HG03571 (cell line): ENCODE results near the gene SLC25A42.

Source experiments
- ATAC-seq: cut with Tn5 transposase; IDR thresholded peaks from one replicate; pipeline ENCODE4 v1.9.1; 2021; ENCODE audit not compliant: unreplicated experiment

The SLC25A42 gene

GRCh38 chr19:19050104-19050503, 13.7 kb upstream of the SLC25A42 start:
- ATAC-seq: no peak

GRCh38 chr19:19050731-19051130, 13.1 kb upstream of the SLC25A42 start:
- no peak for ATAC-seq

GRCh38 chr19:19051478-19052213, 12.1 kb upstream of the SLC25A42 start:
- ATAC-seq: no peak

- ATAC-seq: no peak
Observed at GRCh38 chr19:19052921-19053320, 10.9 kb upstream of the SLC25A42 start.

GRCh38 chr19:19053508-19054314, 10.1 kb upstream of the SLC25A42 start:
- ATAC-seq: no peak

- no peak for ATAC-seq
Observed at GRCh38 chr19:19054315-19054938, 9.4 kb upstream of the SLC25A42 start.

GRCh38 chr19:19054939-19055440, 8.8 kb upstream of the SLC25A42 start:
- ATAC-seq: no peak

- no peak for ATAC-seq
Observed at GRCh38 chr19:19055701-19056100, 8.1 kb upstream of the SLC25A42 start.

GRCh38 chr19:19056636-19057275, 7.0 kb upstream of the SLC25A42 start:
- ATAC-seq: no peak

GRCh38 chr19:19057317-19057716, 6.5 kb upstream of the SLC25A42 start:
- no peak for ATAC-seq

GRCh38 chr19:19057720-19058119, 6.1 kb upstream of the SLC25A42 start:
- no peak for ATAC-seq

- ATAC-seq: no peak
Observed at GRCh38 chr19:19059018-19059836, 4.6 kb upstream of the SLC25A42 start.

GRCh38 chr19:19059837-19060611, 3.8 kb upstream of the SLC25A42 start:
- no peak for ATAC-seq

GRCh38 chr19:19061506-19061905, 2.3 kb upstream of the SLC25A42 start:
- no peak for ATAC-seq

- ATAC-seq: no peak
Observed at GRCh38 chr19:19062454-19063182, 1.2 kb upstream of the SLC25A42 start.

GRCh38 chr19:19064098-19064722, 416 bp downstream of the SLC25A42 start:
- ATAC-seq: no peak

- ATAC-seq: no peak
Observed at GRCh38 chr19:19064811-19065745, 1.3 kb downstream of the SLC25A42 start.
